ENCODE results near the gene NDUFA11. TPM values are rescaled to one million over a fixed set of nuclear protein-coding genes. Genes with fewer than 3 reads are reported as not detected.

NDUFA11 gene
- 100 to 1,000 TPM; 207 to 233 TPM for total RNA-seq

GRCh38 chr19:5903624-5904351 lies at the start of gene NDUFA11:
NDUFA11 (minus strand) TSS chr19:5903790; CDS start chr19:5903708, 82 bp downstream.
- POLR2A ChIA-PET = interaction anchor here (0.6 to 1.8 kb wide), 3 partner anchors 74 to 281 kb away, joined by 3 to 7 read pairs (median 4); partner anchors contain the start of genes RANBP3, SAFB and SAFB2
- peaks cover 32% of the 10 kb centered on the region for H3K4me1 Mint-ChIP-seq
- CTCF ChIA-PET = interaction anchor here (0.8 to 4.9 kb wide), 5 partner anchors 11 to 214 kb away, joined by 3 to 39 read pairs (median 3); partner anchors contain the start of genes NRTN and RPL36
- no peaks in the 10 kb centered on the region for H3K27me3 Mint-ChIP-seq
- H3K36me3 Mint-ChIP-seq (ENCODE audit: low read depth) = peaks cover 13% of the 10 kb centered on the region
- no peaks in the 10 kb centered on the region for H3K9me3 Mint-ChIP-seq
- peak within 1 kb of the TSS; percentile 100 for H3K27ac Mint-ChIP-seq
- peak; percentile 96 for DNase-seq
- H3K4me3 Mint-ChIP-seq = peak within 1 kb of the TSS; percentile 86

GRCh38 chr19:5953030-5953589 lies 49.5 kb upstream of the NDUFA11 start:
- Mint-ChIP-seq H3K27me3 (no peaks in the 10 kb centered on the region), H3K4me3 (peak overlapping the region; percentile 53), H3K27ac (peak overlapping the region; percentile 92), H3K36me3 (ENCODE audit: low read depth) (peaks cover 39% of the 10 kb centered on the region), H3K4me1 (peaks cover 90% of the 10 kb centered on the region), H3K9me3 (peaks cover 5% of the 10 kb centered on the region)
- CTCF ChIA-PET = interaction anchor here (0.7 to 3.8 kb wide), 2 partner anchors 10 to 15 kb away, joined by 3 to 12 read pairs; no protein-coding TSS in a partner anchor
- DNase-seq = no peak
- POLR2A ChIA-PET = no interaction called here

- Mint-ChIP-seq H3K27me3 (no peaks in the 10 kb centered on the region), H3K4me1 (peaks cover 92% of the 10 kb centered on the region), H3K36me3 (ENCODE audit: low read depth) (peaks cover 43% of the 10 kb centered on the region), H3K9me3 (peaks cover 5% of the 10 kb centered on the region), H3K4me3 (no peak overlapping the region), H3K27ac (peak overlapping the region; percentile 92)
- CTCF ChIA-PET = interaction anchor here (2.9 to 3.8 kb wide), 2 partner anchors 16 to 148 kb away, joined by 9 to 12 read pairs; partner anchors contain the start of gene NRTN
- POLR2A ChIA-PET = interaction anchor here (0.6 kb wide), 1 partner anchor 21 kb away, joined by 3 read pairs; no protein-coding TSS in a partner anchor
- no peak for DNase-seq
Measured at GRCh38 chr19:5952193-5953029, 48.8 kb upstream of the NDUFA11 start.

- Mint-ChIP-seq H3K27ac (peak overlapping the region; percentile 92), H3K36me3 (ENCODE audit: low read depth) (peaks cover 45% of the 10 kb centered on the region), H3K9me3 (peaks cover 5% of the 10 kb centered on the region), H3K4me3 (no peak overlapping the region), H3K4me1 (peaks cover 87% of the 10 kb centered on the region), H3K27me3 (no peaks in the 10 kb centered on the region)
- ChIA-PET CTCF (interaction anchor here (1.0 to 3.8 kb wide), 5 partner anchors 14 to 176 kb away, joined by 3 to 12 read pairs (median 4); partner anchors contain the start of gene NRTN), POLR2A (interaction anchor here (0.6 kb wide), 1 partner anchor 22 kb away, joined by 3 read pairs; no protein-coding TSS in a partner anchor)
- DNase-seq = no peak
Measured at GRCh38 chr19:5951338-5951861, 47.8 kb upstream of the NDUFA11 start.

- H3K4me3 Mint-ChIP-seq = peak overlapping the region; percentile 40
- POLR2A ChIA-PET = no interaction called here
- CTCF ChIA-PET = interaction anchor here (1.0 to 3.8 kb wide), 5 partner anchors 15 to 176 kb away, joined by 3 to 12 read pairs (median 4); partner anchors contain the start of gene NRTN
- DNase-seq = no peak
- no peaks in the 10 kb centered on the region for H3K27me3 Mint-ChIP-seq
- H3K9me3 Mint-ChIP-seq = peaks cover 5% of the 10 kb centered on the region
- peak overlapping the region; percentile 93 for H3K27ac Mint-ChIP-seq
- H3K36me3 Mint-ChIP-seq (ENCODE audit: low read depth) = peaks cover 45% of the 10 kb centered on the region
- H3K4me1 Mint-ChIP-seq = peaks cover 86% of the 10 kb centered on the region
Measured at GRCh38 chr19:5950741-5951140, 47.2 kb upstream of the NDUFA11 start.

GRCh38 chr19:5949792-5950305 lies 46.3 kb upstream of the NDUFA11 start:
- H3K9me3 Mint-ChIP-seq = peaks cover 5% of the 10 kb centered on the region
- H3K27ac Mint-ChIP-seq = peak overlapping the region; percentile 93
- POLR2A ChIA-PET = no interaction called here
- DNase-seq = peak; percentile 47
- peaks cover 45% of the 10 kb centered on the region for H3K36me3 Mint-ChIP-seq (ENCODE audit: low read depth)
- H3K27me3 Mint-ChIP-seq = no peaks in the 10 kb centered on the region
- peaks cover 83% of the 10 kb centered on the region for H3K4me1 Mint-ChIP-seq
- CTCF ChIA-PET = interaction anchor here (1.0 to 2.9 kb wide), 4 partner anchors 16 to 207 kb away, joined by 3 to 9 read pairs (median 4); partner anchors contain the start of gene NRTN
- H3K4me3 Mint-ChIP-seq = peak overlapping the region; percentile 40

GRCh38 chr19:5948752-5949564 lies 45.4 kb upstream of the NDUFA11 start:
- H3K27ac Mint-ChIP-seq = peak overlapping the region; percentile 93
- peaks cover 45% of the 10 kb centered on the region for H3K36me3 Mint-ChIP-seq (ENCODE audit: low read depth)
- ChIA-PET POLR2A (no interaction called here), CTCF (interaction anchor here (0.5 to 2.9 kb wide), 9 partner anchors 13 to 308 kb away, joined by 3 to 10 read pairs (median 4); partner anchors contain the start of gene NRTN)
- H3K27me3 Mint-ChIP-seq = no peaks in the 10 kb centered on the region
- peaks cover 5% of the 10 kb centered on the region for H3K9me3 Mint-ChIP-seq
- H3K4me1 Mint-ChIP-seq = peaks cover 76% of the 10 kb centered on the region
- peak overlapping the region; percentile 40 for H3K4me3 Mint-ChIP-seq
- DNase-seq = peak; percentile 16

GRCh38 chr19:5947435-5947834 lies 43.8 kb upstream of the NDUFA11 start:
- CTCF ChIA-PET = interaction anchor here (1.1 to 2.4 kb wide), 3 partner anchors 10 to 143 kb away, joined by 5 to 10 read pairs (median 6); no protein-coding TSS in a partner anchor
- Mint-ChIP-seq H3K4me3 (no peak overlapping the region), H3K9me3 (no peaks in the 10 kb centered on the region), H3K4me1 (peaks cover 61% of the 10 kb centered on the region), H3K27ac (peak overlapping the region; percentile 93), H3K27me3 (no peaks in the 10 kb centered on the region), H3K36me3 (ENCODE audit: low read depth) (peaks cover 35% of the 10 kb centered on the region)
- no peak for DNase-seq
- POLR2A ChIA-PET = no interaction called here

- H3K36me3 Mint-ChIP-seq (ENCODE audit: low read depth) = peaks cover 15% of the 10 kb centered on the region
- H3K27ac Mint-ChIP-seq = no peak overlapping the region
- DNase-seq = no peak
- ChIA-PET CTCF (interaction anchor here (1.1 kb wide), 1 partner anchor 24 kb away, joined by 3 read pairs; no protein-coding TSS in a partner anchor), POLR2A (interaction anchor here (0.6 kb wide), 1 partner anchor 140 kb away, joined by 3 read pairs; no protein-coding TSS in a partner anchor)
- H3K4me1 Mint-ChIP-seq = peaks cover 23% of the 10 kb centered on the region
- H3K27me3 Mint-ChIP-seq = no peaks in the 10 kb centered on the region
- no peak overlapping the region for H3K4me3 Mint-ChIP-seq
- no peaks in the 10 kb centered on the region for H3K9me3 Mint-ChIP-seq
Measured at GRCh38 chr19:5943623-5944022, 40.0 kb upstream of the NDUFA11 start.

GRCh38 chr19:5943045-5943444 lies 39.5 kb upstream of the NDUFA11 start:
- POLR2A ChIA-PET = interaction anchor here (0.6 kb wide), 1 partner anchor 140 kb away, joined by 3 read pairs; no protein-coding TSS in a partner anchor
- no peak overlapping the region for H3K27ac Mint-ChIP-seq

GRCh38 chr19:5941673-5942072 lies 38.1 kb upstream of the NDUFA11 start:
- ChIA-PET POLR2A (no interaction called here), CTCF (interaction anchor here (0.6 to 1.6 kb wide), 3 partner anchors 8 to 1627 kb away, joined by 3 to 6 read pairs (median 3); no protein-coding TSS in a partner anchor)
- Mint-ChIP-seq H3K27ac (no peak overlapping the region), H3K4me3 (no peak overlapping the region), H3K9me3 (no peaks in the 10 kb centered on the region), H3K27me3 (no peaks in the 10 kb centered on the region), H3K36me3 (ENCODE audit: low read depth) (peaks cover 16% of the 10 kb centered on the region), H3K4me1 (peaks cover 9% of the 10 kb centered on the region)
- no peak for DNase-seq

More at GRCh38 chr19:5943045-5943444, 39.5 kb upstream of the NDUFA11 start:
- Mint-ChIP-seq H3K4me1 (peaks cover 18% of the 10 kb centered on the region), H3K36me3 (ENCODE audit: low read depth) (peaks cover 13% of the 10 kb centered on the region), H3K4me3 (no peak overlapping the region), H3K27me3 (no peaks in the 10 kb centered on the region), H3K9me3 (no peaks in the 10 kb centered on the region)
- DNase-seq = no peak
- CTCF ChIA-PET = interaction anchor here (1.1 to 1.6 kb wide), 2 partner anchors 9 to 25 kb away, joined by 3 to 6 read pairs; no protein-coding TSS in a partner anchor
